Loucy (cell line): ENCODE measurements around the gene ZNF724.

Source experiments
- EZH2phosphoT487 ChIP-seq: fragments of 200-600 bp; IDR thresholded peaks from 2 replicates; pipeline ENCODE4 v1.6.1; 2018; ENCODE audit warnings: antibody characterized with exemption, mild to moderate bottlenecking, moderate library complexity, borderline replicate concordance
- TF ChIP-seq, protein P1 (sequence below): fragments of 200-600 bp; sonication (generic); conservative IDR thresholded peaks from 2 replicates; pipeline ENCODE4 v1.5.1; 2014; ENCODE audit warnings: mild to moderate bottlenecking, antibody characterized with exemption, low read length

GRCh38 chr19:23183251-23183650 lies 66.9 kb downstream of the ZNF724 start:
- no peak for TF ChIP-seq EZH2phosphoT487
- TF ChIP-seq, protein P1, sequence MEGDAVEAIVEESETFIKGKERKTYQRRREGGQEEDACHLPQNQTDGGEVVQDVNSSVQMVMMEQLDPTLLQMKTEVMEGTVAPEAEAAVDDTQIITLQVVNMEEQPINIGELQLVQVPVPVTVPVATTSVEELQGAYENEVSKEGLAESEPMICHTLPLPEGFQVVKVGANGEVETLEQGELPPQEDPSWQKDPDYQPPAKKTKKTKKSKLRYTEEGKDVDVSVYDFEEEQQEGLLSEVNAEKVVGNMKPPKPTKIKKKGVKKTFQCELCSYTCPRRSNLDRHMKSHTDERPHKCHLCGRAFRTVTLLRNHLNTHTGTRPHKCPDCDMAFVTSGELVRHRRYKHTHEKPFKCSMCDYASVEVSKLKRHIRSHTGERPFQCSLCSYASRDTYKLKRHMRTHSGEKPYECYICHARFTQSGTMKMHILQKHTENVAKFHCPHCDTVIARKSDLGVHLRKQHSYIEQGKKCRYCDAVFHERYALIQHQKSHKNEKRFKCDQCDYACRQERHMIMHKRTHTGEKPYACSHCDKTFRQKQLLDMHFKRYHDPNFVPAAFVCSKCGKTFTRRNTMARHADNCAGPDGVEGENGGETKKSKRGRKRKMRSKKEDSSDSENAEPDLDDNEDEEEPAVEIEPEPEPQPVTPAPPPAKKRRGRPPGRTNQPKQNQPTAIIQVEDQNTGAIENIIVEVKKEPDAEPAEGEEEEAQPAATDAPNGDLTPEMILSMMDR, result no peak
